GM23248 (cell line): Measurements from ENCODE around the gene MEG3.

ENCODE experiments used
- EZH2 ChIP-seq: fragments of 200-600 bp; sonication (generic); IDR thresholded peaks from 2 replicates; pipeline ENCODE4 v1.6.1; 2018; ENCODE audit warnings: antibody characterized with exemption, mild to moderate bottlenecking; ENCODE audit not compliant: insufficient read depth, poor library complexity, severe bottlenecking
- EZH2phosphoT487 ChIP-seq: fragments of 200-600 bp; sonication (generic); IDR thresholded peaks from 2 replicates; pipeline ENCODE4 v1.6.1; 2018; ENCODE audit warnings: antibody characterized with exemption, moderate library complexity, mild to moderate bottlenecking, low read depth; ENCODE audit not compliant: insufficient read depth

DNA sequence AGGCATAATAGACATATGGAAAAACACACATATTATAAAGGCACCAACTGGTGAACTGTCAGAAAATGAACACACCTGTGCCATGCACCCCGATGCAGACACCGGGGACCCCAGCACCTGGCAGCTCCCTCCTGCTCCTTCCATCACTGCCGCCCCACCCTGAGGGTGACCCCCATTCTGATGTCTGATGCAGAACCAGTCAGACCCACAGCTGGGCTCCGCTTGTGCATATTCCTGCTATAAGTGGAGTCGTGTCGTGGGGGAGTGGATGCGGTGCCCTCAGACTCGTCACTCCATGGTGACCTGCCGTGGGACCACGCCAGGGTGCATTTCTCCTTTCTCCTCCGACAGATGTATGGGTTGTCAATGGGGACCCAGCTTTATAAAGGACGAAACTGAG lies 45.7 kb upstream of the MEG3 start:
- TF ChIP-seq EZH2phosphoT487, result no peak
- TF ChIP-seq EZH2, result no peak
